Measurements from ENCODE around the gene RAI14. TPM values are rescaled to one million over a fixed set of nuclear protein-coding genes. Genes with fewer than 3 reads are reported as not detected.

The RAI14 gene
- total RNA-seq, 1 donor from 2014 or later: 307 TPM

- Histone ChIP-seq H3K4me2 (ENCODE audit: low read length) (no peak overlapping the region), H3K36me3 (ENCODE audit: insufficient read depth, low read length) (peaks cover 3% of the 10 kb centered on the region), H3K27me3 (ENCODE audit: insufficient read depth, low read length) (no peaks in the 10 kb centered on the region), H2AFZ (ENCODE audit: low read depth, low read length) (no peak overlapping the region), H3K4me1 (ENCODE audit: insufficient read depth, low read length) (peaks cover 21% of the 10 kb centered on the region), H3K27ac (ENCODE audit: low read depth, low read length) (no peak overlapping the region), H4K20me1 (ENCODE audit: insufficient read depth, low read length) (peaks cover 41% of the 10 kb centered on the region), H3K9me3 (ENCODE audit: insufficient read depth, low read depth, low read length) (no peaks in the 10 kb centered on the region), H3K9ac (ENCODE audit: low read length) (no peak overlapping the region), H3K4me3 (ENCODE audit: insufficient read depth, low read depth, low read length) (no peak overlapping the region), H3K79me2 (ENCODE audit: insufficient read depth, low read length) (peaks cover 83% of the 10 kb centered on the region)
- H3K27me3 Mint-ChIP-seq (ENCODE audit: low read depth, unreplicated experiment): no peaks in the 10 kb centered on the region
- TF ChIP-seq EZH2 (IDR thresholded peaks at IDR 0.05; ENCODE audit: insufficient read depth, low read length) (no peak), CTCF (IDR thresholded peaks at IDR 0.05; ENCODE audit: insufficient read depth, low read depth, low read length) (no peak)
- no peak overlapping the region for H3K27ac Mint-ChIP-seq (ENCODE audit: unreplicated experiment)
- H3K4me1 Mint-ChIP-seq (ENCODE audit: low read depth, unreplicated experiment): peaks cover 23% of the 10 kb centered on the region
- no peaks in the 10 kb centered on the region for H3K9me3 Mint-ChIP-seq (ENCODE audit: unreplicated experiment)
- FAIRE-seq (no peak), DNase-seq (ENCODE audit: low read depth) (no peak)
- H3K36me3 Mint-ChIP-seq (ENCODE audit: low read depth, unreplicated experiment): peaks cover 32% of the 10 kb centered on the region
- no peak overlapping the region for H3K4me3 Mint-ChIP-seq (ENCODE audit: unreplicated experiment)
Observed at GRCh38 chr5:34787035-34787434, 130.9 kb downstream of the RAI14 start.

DNA sequence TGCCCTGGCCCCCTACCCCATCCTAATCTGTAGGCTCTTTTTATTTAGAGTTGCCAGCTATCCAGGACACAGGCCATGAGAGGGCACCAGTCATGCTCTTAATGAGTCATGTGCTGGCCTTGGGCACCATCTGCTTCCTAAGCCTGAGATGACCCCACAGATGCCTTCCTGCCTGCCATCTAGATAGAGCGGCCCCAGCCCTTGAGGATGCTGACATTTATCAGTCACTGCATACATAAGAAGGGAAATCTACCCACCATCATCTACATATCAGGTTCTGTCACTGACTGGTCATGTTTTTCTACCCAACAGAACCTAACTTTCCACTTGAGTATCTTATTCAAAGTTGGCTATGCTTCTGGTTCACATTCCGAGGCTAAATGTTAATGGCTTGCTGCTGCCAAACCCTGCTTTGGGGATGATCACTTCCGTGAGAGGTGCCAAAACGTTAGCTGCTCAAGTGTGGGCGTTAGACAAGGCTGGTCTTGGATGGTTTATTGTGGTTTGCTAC lies 132.9 kb downstream of the RAI14 start:
- no peak overlapping the region for H3K4me3 ChIP-seq (ENCODE audit: insufficient read depth, low read depth, low read length)
- peak overlapping the region; percentile 17 for H3K4me2 ChIP-seq (ENCODE audit: low read length)
- peak; percentile 97 for DNase-seq (ENCODE audit: low read depth)
- Mint-ChIP-seq H3K9me3 (ENCODE audit: unreplicated experiment) (no peaks in the 10 kb centered on the region), H3K27me3 (ENCODE audit: low read depth, unreplicated experiment) (no peaks in the 10 kb centered on the region), H3K4me1 (ENCODE audit: low read depth, unreplicated experiment) (peaks cover 41% of the 10 kb centered on the region), H3K27ac (ENCODE audit: unreplicated experiment) (no peak overlapping the region), H3K36me3 (ENCODE audit: low read depth, unreplicated experiment) (peaks cover 22% of the 10 kb centered on the region), H3K4me3 (ENCODE audit: unreplicated experiment) (no peak overlapping the region)
- H2AFZ ChIP-seq (ENCODE audit: low read depth, low read length): no peak overlapping the region
- H3K9ac ChIP-seq (ENCODE audit: low read length): no peak overlapping the region
- no peaks in the 10 kb centered on the region for H3K36me3 ChIP-seq (ENCODE audit: insufficient read depth, low read length)
- peak; percentile 5 for FAIRE-seq
- H4K20me1 ChIP-seq (ENCODE audit: insufficient read depth, low read length): peaks cover 33% of the 10 kb centered on the region
- no peaks in the 10 kb centered on the region for H3K27me3 ChIP-seq (ENCODE audit: insufficient read depth, low read length)
- H3K9me3 ChIP-seq (ENCODE audit: insufficient read depth, low read depth, low read length): no peaks in the 10 kb centered on the region
- peak overlapping the region; percentile 39 for H3K27ac ChIP-seq (ENCODE audit: low read depth, low read length)
- peaks cover 87% of the 10 kb centered on the region for H3K79me2 ChIP-seq (ENCODE audit: insufficient read depth, low read length)
- H3K4me1 ChIP-seq (ENCODE audit: insufficient read depth, low read length): peaks cover 21% of the 10 kb centered on the region
- TF ChIP-seq CTCF (IDR thresholded peaks at IDR 0.05; ENCODE audit: insufficient read depth, low read depth, low read length) (no peak), EZH2 (IDR thresholded peaks at IDR 0.05; ENCODE audit: insufficient read depth, low read length) (no peak)

DNA sequence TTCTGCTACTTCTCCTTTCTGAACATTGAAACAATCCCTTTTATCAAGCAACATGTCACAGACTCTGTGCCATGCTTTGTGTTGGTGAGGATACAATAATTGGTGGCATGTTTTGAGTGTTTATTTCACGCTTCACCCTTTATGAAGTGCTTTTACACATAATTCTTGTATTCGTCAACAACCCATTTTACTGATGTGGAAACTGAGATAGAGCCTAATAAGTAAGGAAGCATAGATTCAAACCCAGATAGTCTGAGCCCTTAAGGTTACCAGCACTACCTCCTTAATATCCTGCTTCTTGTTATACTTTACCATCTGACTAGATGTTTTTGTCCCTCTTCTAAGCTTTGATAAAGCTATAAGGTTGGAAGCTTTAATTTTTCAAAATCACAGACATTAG lies 133.5 kb downstream of the RAI14 start:
- no peaks in the 10 kb centered on the region for H3K9me3 ChIP-seq (ENCODE audit: insufficient read depth, low read depth, low read length)
- Mint-ChIP-seq H3K27me3 (ENCODE audit: low read depth, unreplicated experiment) (no peaks in the 10 kb centered on the region), H3K4me1 (ENCODE audit: low read depth, unreplicated experiment) (peaks cover 47% of the 10 kb centered on the region), H3K36me3 (ENCODE audit: low read depth, unreplicated experiment) (peaks cover 21% of the 10 kb centered on the region), H3K27ac (ENCODE audit: unreplicated experiment) (no peak overlapping the region), H3K9me3 (ENCODE audit: unreplicated experiment) (no peaks in the 10 kb centered on the region), H3K4me3 (ENCODE audit: unreplicated experiment) (no peak overlapping the region)
- H4K20me1 ChIP-seq (ENCODE audit: insufficient read depth, low read length): peaks cover 35% of the 10 kb centered on the region
- no peaks in the 10 kb centered on the region for H3K36me3 ChIP-seq (ENCODE audit: insufficient read depth, low read length)
- H3K27ac ChIP-seq (ENCODE audit: low read depth, low read length): peak overlapping the region; percentile 39
- H3K27me3 ChIP-seq (ENCODE audit: insufficient read depth, low read length): no peaks in the 10 kb centered on the region
- H3K9ac ChIP-seq (ENCODE audit: low read length): peak overlapping the region; percentile 0
- H2AFZ ChIP-seq (ENCODE audit: low read depth, low read length): no peak overlapping the region
- no peak overlapping the region for H3K4me3 ChIP-seq (ENCODE audit: insufficient read depth, low read depth, low read length)
- peaks cover 21% of the 10 kb centered on the region for H3K4me1 ChIP-seq (ENCODE audit: insufficient read depth, low read length)
- FAIRE-seq: no peak
- H3K79me2 ChIP-seq (ENCODE audit: insufficient read depth, low read length): peaks cover 89% of the 10 kb centered on the region
- H3K4me2 ChIP-seq (ENCODE audit: low read length): peak overlapping the region; percentile 17
- DNase-seq (ENCODE audit: low read depth): no peak
- no peak for TF ChIP-seq EZH2 (IDR thresholded peaks at IDR 0.05; ENCODE audit: insufficient read depth, low read length)
- no peak for TF ChIP-seq CTCF (IDR thresholded peaks at IDR 0.05; ENCODE audit: insufficient read depth, low read depth, low read length)

Measured in astrocyte (in vitro differentiated cells and primary cell).